HG03432 (cell line): ENCODE measurements around the gene RB1.

Source experiments
- ATAC-seq: cut with Tn5 transposase; IDR thresholded peaks from one replicate; pipeline ENCODE4 v1.9.1; 2021; ENCODE audit warnings: mild to moderate bottlenecking, moderate library complexity; ENCODE audit not compliant: unreplicated experiment

Gene RB1

GRCh38 chr13:48492096-48492440, 188.5 kb downstream of the RB1 start:
- peak; percentile 63 for ATAC-seq

DNA sequence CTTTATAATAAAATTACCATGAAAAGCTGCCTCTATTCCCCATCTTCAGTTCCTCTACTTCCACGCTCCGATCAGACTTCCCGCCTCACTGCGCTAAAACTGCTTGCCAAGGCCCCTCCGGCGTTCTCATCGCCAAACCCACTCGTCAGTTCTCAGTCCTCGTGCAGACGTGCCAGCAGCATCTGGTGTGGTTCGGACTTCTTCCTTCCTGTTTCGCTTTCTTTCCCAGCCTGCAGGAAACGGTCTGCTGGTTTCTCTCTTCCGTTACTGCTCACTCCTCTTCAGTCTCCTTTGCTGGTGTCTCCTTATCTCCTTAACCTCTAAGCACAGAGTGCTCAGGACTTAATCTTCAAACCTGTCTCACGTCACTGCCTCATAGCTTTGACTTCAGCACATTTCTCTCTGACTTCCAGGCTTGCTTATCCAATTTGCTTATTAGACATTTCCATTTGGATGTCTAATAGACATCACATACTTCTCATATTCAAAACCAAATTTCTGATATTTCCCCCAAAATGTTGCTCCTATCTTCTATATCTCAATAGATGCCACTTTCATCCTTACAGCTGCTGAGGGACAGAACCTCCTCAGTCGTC, 189.0 kb downstream of the RB1 start:
- peak; percentile 85 for ATAC-seq

- no peak for ATAC-seq
Observed at GRCh38 chr13:48493066-48493765, 189.7 kb downstream of the RB1 start.

- ATAC-seq = no peak
Observed at GRCh38 chr13:48493851-48494250, 190.3 kb downstream of the RB1 start.

DNA sequence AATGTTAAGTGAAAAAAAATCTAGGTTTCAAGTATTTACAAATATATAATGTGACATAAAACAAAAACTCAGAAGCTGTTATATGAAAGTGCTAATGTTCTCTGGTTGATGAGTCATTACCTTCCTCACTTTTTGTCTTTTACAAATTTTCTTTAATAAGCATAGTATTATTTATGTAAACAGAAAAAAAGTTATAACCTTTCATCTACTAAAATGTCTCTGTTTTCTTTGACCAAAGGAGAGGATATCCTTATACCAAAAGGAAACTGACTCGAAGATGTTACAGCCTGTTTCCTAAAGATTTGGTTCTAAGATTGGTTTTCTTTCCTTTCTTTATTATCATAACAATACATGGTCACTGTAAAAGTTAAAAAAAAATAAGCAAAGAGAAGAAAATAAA, 191.3 kb downstream of the RB1 start:
- ATAC-seq = no peak

- ATAC-seq = no peak
Observed at GRCh38 chr13:48496271-48497161, 193.0 kb downstream of the RB1 start.

- no peak for ATAC-seq
Observed at GRCh38 chr13:48497669-48498068, 194.1 kb downstream of the RB1 start.

GRCh38 chr13:48500652-48501197, 197.2 kb downstream of the RB1 start:
- peak; percentile 42 for ATAC-seq

GRCh38 chr13:48501705-48502104, 198.2 kb downstream of the RB1 start:
- peak; percentile 35 for ATAC-seq

- no peak for ATAC-seq
Observed at GRCh38 chr13:48502601-48503319, 199.2 kb downstream of the RB1 start.

DNA sequence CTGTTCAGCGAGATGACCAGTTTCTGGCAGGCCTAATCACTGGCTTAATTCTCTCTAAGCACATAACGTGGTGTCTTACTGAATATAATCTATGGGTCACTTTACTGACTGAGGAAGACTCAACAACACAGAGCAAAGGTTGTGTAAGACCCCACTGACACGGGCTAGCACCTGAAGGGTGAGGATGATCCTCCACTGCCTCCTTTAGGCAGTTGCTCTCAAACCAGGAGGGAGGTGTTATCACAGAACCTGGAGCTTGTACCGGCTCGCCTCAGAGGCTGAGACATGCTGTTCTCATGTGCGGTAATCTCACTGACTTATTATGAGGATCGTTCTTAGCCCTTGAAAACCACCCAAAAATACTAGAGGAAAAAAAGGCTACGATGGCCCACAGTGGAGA, 201.1 kb downstream of the RB1 start:
- no peak for ATAC-seq

DNA sequence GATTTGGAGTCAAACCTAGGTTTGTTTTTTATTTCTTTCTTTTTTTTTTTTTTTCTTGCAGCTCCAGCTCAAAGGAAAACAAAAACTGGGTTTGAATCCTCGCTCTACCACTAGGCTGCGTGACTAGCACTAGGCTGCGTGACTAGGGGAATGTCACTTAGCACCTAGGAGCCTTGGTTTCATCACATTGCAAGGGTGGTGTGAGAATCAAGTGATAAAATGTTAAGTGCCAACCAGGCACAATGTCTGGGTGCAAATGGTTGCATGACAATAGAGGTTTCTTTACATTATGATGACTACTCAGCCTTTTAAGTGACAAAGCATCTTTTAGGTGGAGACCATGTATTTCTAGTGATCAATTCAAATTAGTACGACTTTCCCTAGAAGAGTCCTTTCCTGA, 201.5 kb downstream of the RB1 start:
- ATAC-seq = no peak

DNA sequence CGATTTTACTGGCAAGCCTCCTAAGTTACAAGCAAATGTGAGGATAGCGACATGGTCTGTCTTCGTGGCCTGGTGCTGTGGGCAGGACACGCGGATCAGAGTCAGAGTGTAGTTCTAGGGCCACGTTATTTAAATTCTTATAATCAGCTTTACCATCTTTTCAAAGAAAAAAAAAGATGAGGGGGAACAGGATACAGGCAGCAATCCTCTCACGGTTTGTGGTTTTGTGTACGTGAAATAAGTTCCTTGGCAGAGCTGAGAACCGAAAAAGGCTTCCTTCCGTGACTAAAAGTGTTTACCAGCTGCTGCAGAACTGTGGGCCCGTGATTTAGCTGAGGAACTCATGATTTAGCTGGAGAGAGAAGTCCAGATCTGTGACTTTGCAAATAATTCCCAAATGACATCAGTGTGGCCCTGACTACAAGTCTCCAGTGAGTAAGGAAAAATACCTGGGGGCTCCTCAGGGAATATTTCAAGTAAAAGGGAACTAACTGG, 202.1 kb downstream of the RB1 start:
- peak; percentile 84 for ATAC-seq

DNA sequence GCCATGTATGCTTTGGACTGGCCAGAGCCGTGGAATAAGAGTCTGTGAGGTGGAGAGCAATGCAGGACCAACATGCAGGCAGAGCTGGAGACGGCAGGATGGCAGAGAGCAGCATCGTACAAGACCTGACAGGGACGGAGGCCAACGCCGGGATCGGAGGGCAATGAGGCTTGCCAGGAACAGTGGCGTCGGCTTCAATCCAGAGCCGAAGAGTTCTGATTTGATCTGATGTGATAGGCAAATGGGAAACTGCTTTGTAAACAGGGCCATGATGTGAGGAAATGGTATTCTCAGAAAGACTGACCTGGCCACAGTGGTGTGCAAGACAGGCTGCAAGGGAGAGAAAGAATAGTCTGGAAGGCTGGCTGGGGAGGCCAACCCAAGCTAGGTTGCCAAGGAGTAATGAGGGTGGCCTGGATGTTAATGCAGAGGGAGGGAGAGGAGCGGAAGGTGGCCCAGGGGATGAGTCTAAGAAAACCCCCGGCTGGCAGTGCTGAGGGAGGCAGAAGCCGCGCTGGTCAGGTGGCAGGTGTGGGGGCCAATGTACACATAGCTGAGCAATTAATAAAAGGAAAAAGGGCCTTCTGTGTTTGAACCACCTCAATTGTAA, 202.6 kb downstream of the RB1 start:
- ATAC-seq = peak; percentile 28

DNA sequence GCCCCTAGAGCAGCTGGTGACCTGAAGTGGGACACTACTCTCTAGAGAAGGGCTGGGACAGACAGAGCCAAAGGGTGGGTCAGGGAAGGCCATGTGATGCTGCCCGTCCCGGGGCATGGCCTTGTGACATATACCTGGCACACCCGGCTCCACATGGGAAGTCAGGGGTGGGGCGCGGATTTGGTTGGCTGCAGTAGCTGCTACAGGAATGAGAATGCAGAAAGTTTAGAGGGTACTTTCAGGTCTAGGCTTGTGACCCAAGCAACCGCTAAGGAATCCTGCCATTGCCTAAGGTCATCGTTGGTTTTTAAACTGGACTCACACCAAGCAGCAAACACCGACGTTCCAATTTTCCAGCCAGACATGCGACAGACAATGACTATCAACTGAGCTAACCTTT, 203.5 kb downstream of the RB1 start:
- no peak for ATAC-seq

- no peak for ATAC-seq
Observed at GRCh38 chr13:48508011-48508410, 204.5 kb downstream of the RB1 start.

- no peak for ATAC-seq
Observed at GRCh38 chr13:48510698-48511097, 207.1 kb downstream of the RB1 start.

DNA sequence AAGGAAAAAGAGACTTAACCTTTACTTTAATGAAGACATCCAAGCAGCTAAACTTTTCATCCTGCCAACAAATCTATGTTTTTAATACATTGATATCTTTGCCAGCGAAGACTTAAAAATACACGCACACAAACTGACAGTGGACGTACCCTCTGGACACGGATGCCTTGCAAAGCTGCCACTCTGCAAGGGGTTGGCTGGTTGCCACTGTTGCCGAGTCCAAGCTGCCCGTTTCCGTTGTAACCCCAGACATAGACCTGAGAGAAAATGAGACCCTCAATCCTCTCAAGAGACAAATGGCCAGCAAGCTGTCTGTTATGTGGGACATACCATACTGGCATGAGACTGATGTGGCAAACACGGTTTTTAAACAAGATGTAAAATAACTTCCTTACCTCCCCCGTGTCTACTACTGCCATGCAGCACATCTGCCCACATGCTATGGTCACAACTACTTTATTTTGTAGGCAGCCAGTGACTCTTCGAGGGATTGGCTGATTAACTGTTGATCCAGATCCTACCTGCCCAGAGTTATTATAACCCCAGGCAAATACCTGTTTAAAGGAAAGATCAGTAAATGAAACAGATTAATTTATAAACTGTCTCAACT, 208.2 kb downstream of the RB1 start:
- no peak for ATAC-seq

DNA sequence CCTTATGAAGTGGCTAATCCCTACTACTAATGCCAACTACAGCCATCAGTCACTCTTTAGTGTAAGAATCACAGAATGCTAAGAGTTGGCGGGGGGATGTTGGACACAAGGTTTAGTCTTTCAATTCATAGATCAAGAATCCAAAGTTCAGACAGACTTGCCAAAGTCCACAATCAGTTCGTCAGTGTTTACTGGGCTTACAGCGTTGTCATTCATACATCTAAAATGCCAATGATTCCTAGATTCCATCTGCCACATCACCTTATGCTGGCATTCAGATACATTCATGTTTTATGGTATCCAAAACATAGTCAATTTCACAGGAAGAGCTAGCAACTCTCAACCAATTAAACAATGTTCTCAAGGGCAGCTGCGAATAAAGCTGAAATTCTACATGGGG, 211.2 kb downstream of the RB1 start:
- ATAC-seq = no peak

GRCh38 chr13:48515732-48516131, 212.2 kb downstream of the RB1 start:
- ATAC-seq = no peak
